Skeletal muscle satellite cell (primary cell): ENCODE results near the gene FRMD4A.
A peak's percentile ranks its signal among the peaks of the same experiment; 100 is the strongest.

Experiments
- H3K27me3 ChIP-seq: 2 replicates; pipeline ENCODE4 v1.7.0; 2013; ENCODE audit warnings: low read length; ENCODE audit not compliant: control insufficient read depth, insufficient read depth
- H3K36me3 ChIP-seq: 2 replicates; pipeline ENCODE4 v1.7.0; 2013; ENCODE audit warnings: mild to moderate bottlenecking, control low read depth, low read length; ENCODE audit not compliant: insufficient read depth
- H3K4me1 ChIP-seq: 2 replicates; pipeline ENCODE4 v1.7.0; 2013; ENCODE audit warnings: low read length; ENCODE audit not compliant: control insufficient read depth, insufficient read depth
- H3K4me2 ChIP-seq: 2 replicates; pipeline ENCODE4 v1.7.0; 2013; ENCODE audit warnings: mild to moderate bottlenecking, low read length
- H3K4me3 ChIP-seq: 2 replicates; pipeline ENCODE4 v1.7.0; 2013; ENCODE audit warnings: low read length
- H3K9ac ChIP-seq: 2 replicates; pipeline ENCODE4 v1.7.0; 2013; ENCODE audit warnings: mild to moderate bottlenecking, low read depth, low read length, moderate library complexity
- H3K9me3 ChIP-seq: replicated peaks from 2 replicates; pipeline ENCODE4 v1.7.0; 2013; ENCODE audit warnings: mild to moderate bottlenecking, control low read depth, low read length

Gene FRMD4A

GRCh38 chr10:13730306-13730652 lies 600.4 kb downstream of the FRMD4A start:
- Histone ChIP-seq H3K4me3 (no peak overlapping the region), H3K4me2 (no peak overlapping the region), H3K9me3 (no peaks in the 10 kb centered on the region), H3K4me1 (no peaks in the 10 kb centered on the region), H3K9ac (no peak overlapping the region), H3K36me3 (peaks cover 9% of the 10 kb centered on the region), H3K27me3 (no peaks in the 10 kb centered on the region)

GRCh38 chr10:13729586-13730305 lies 601.0 kb downstream of the FRMD4A start:
- H3K36me3 ChIP-seq: peaks cover 9% of the 10 kb centered on the region
- H3K4me1 ChIP-seq: no peaks in the 10 kb centered on the region
- no peaks in the 10 kb centered on the region for H3K9me3 ChIP-seq
- no peak overlapping the region for H3K4me2 ChIP-seq
- H3K27me3 ChIP-seq: no peaks in the 10 kb centered on the region
- H3K4me3 ChIP-seq: no peak overlapping the region
- no peak overlapping the region for H3K9ac ChIP-seq

GRCh38 chr10:13728898-13729535 lies 601.7 kb downstream of the FRMD4A start:
- H3K9me3 ChIP-seq: no peaks in the 10 kb centered on the region
- H3K4me1 ChIP-seq: no peaks in the 10 kb centered on the region
- no peak overlapping the region for H3K9ac ChIP-seq
- no peak overlapping the region for H3K4me2 ChIP-seq
- peaks cover 12% of the 10 kb centered on the region for H3K36me3 ChIP-seq
- H3K27me3 ChIP-seq: no peaks in the 10 kb centered on the region
- no peak overlapping the region for H3K4me3 ChIP-seq

- Histone ChIP-seq H3K36me3 (peaks cover 6% of the 10 kb centered on the region), H3K9ac (no peak overlapping the region), H3K9me3 (no peaks in the 10 kb centered on the region), H3K4me1 (no peaks in the 10 kb centered on the region), H3K4me3 (no peak overlapping the region), H3K27me3 (no peaks in the 10 kb centered on the region), H3K4me2 (no peak overlapping the region)
Observed at GRCh38 chr10:13725594-13725993, 605.1 kb downstream of the FRMD4A start.

GRCh38 chr10:13724484-13724883 lies 606.2 kb downstream of the FRMD4A start:
- Histone ChIP-seq H3K9me3 (no peaks in the 10 kb centered on the region), H3K9ac (no peak overlapping the region), H3K36me3 (peaks cover 6% of the 10 kb centered on the region), H3K4me2 (no peak overlapping the region), H3K27me3 (no peaks in the 10 kb centered on the region), H3K4me3 (no peak overlapping the region), H3K4me1 (no peaks in the 10 kb centered on the region)

- Histone ChIP-seq H3K4me2 (no peak overlapping the region), H3K36me3 (peaks cover 6% of the 10 kb centered on the region), H3K4me1 (peaks cover 14% of the 10 kb centered on the region), H3K9me3 (no peaks in the 10 kb centered on the region), H3K4me3 (no peak overlapping the region), H3K27me3 (no peaks in the 10 kb centered on the region), H3K9ac (no peak overlapping the region)
Observed at GRCh38 chr10:13722747-13723653, 607.7 kb downstream of the FRMD4A start.

- Histone ChIP-seq H3K9ac (no peak overlapping the region), H3K27me3 (no peaks in the 10 kb centered on the region), H3K36me3 (peaks cover 6% of the 10 kb centered on the region), H3K4me2 (no peak overlapping the region), H3K9me3 (no peaks in the 10 kb centered on the region), H3K4me3 (no peak overlapping the region), H3K4me1 (peaks cover 28% of the 10 kb centered on the region)
Observed at GRCh38 chr10:13721486-13721885, 609.2 kb downstream of the FRMD4A start.

- Histone ChIP-seq H3K27me3 (no peaks in the 10 kb centered on the region), H3K4me2 (no peak overlapping the region), H3K9ac (no peak overlapping the region), H3K36me3 (peaks cover 6% of the 10 kb centered on the region), H3K4me3 (no peak overlapping the region), H3K9me3 (no peaks in the 10 kb centered on the region), H3K4me1 (peaks cover 36% of the 10 kb centered on the region)
Observed at GRCh38 chr10:13720699-13721098, 610.0 kb downstream of the FRMD4A start.

- H3K4me2 ChIP-seq: no peak overlapping the region
- H3K4me3 ChIP-seq: no peak overlapping the region
- H3K27me3 ChIP-seq: no peaks in the 10 kb centered on the region
- H3K36me3 ChIP-seq: peaks cover 4% of the 10 kb centered on the region
- H3K4me1 ChIP-seq: peaks cover 48% of the 10 kb centered on the region
- no peaks in the 10 kb centered on the region for H3K9me3 ChIP-seq
- H3K9ac ChIP-seq: no peak overlapping the region
Observed at GRCh38 chr10:13719425-13719824, 611.3 kb downstream of the FRMD4A start.

- peak overlapping the region; percentile 61 for H3K4me3 ChIP-seq
Observed at GRCh38 chr10:13718820-13719219, 611.9 kb downstream of the FRMD4A start.

GRCh38 chr10:13717936-13718772 lies 612.6 kb downstream of the FRMD4A start:
- Histone ChIP-seq H3K27me3 (no peaks in the 10 kb centered on the region), H3K36me3 (peaks cover 4% of the 10 kb centered on the region), H3K4me3 (peak overlapping the region; percentile 61), H3K9ac (peak overlapping the region; percentile 71), H3K4me2 (peak overlapping the region; percentile 81), H3K9me3 (no peaks in the 10 kb centered on the region), H3K4me1 (peaks cover 54% of the 10 kb centered on the region)

More at GRCh38 chr10:13718820-13719219, 611.9 kb downstream of the FRMD4A start:
- peak overlapping the region; percentile 81 for H3K4me2 ChIP-seq
- no peaks in the 10 kb centered on the region for H3K9me3 ChIP-seq
- H3K27me3 ChIP-seq: no peaks in the 10 kb centered on the region
- H3K9ac ChIP-seq: peak overlapping the region; percentile 71
- H3K36me3 ChIP-seq: peaks cover 4% of the 10 kb centered on the region
- H3K4me1 ChIP-seq: peaks cover 50% of the 10 kb centered on the region
